Measurements from ENCODE around the gene RASGRF1. TPM values are rescaled to one million over a fixed set of nuclear protein-coding genes. Genes with fewer than 3 reads are reported as not detected.

RASGRF1 gene
- total and polyA plus RNA-seq, 12 donors, result 0.11 to 6.9 (median 0.46) TPM

DNA sequence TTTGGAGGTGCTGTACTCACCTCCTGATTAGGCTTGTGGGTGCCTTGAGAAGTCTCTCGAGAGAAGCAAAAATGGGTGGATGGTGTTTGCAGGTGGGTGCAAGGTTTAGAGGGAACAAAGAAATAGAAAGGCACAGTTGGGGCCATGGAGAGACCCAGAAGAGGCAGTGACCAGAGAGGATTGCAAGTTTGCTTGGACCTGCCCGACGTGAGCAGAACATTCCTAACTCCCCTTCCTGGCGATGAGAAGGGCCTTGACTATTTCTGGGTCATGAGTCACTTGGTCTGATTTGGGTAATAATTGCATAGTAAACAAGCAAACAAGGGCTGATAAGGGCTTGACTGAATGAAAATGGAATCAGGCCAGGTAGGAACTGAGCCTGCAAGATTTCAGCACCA is 138.7 kb downstream of the RASGRF1 start:
- Histone ChIP-seq H3K9me3 (replicated peaks in 1 of 3) (no peaks in the 10 kb centered on the region), H3K27ac (peak overlapping the region in 4 of 5 donors; percentile 15 to 74 (median 62)), H3K36me3 (replicated peaks in 1 of 2) (no peaks in the 10 kb centered on the region), H3K4me1 (replicated peaks in 1 of 2) (peaks cover 11 to 19% of the 10 kb centered on the region in 2 donors), H3K27me3 (no peaks in the 10 kb centered on the region), H3K4me3 (no peak overlapping the region)
- DNase-seq, result peak; percentile 58 to 80 (median 77)
- intact Hi-C loops (cut with DNase I), result no loop called here
- TF ChIP-seq, protein P1, sequence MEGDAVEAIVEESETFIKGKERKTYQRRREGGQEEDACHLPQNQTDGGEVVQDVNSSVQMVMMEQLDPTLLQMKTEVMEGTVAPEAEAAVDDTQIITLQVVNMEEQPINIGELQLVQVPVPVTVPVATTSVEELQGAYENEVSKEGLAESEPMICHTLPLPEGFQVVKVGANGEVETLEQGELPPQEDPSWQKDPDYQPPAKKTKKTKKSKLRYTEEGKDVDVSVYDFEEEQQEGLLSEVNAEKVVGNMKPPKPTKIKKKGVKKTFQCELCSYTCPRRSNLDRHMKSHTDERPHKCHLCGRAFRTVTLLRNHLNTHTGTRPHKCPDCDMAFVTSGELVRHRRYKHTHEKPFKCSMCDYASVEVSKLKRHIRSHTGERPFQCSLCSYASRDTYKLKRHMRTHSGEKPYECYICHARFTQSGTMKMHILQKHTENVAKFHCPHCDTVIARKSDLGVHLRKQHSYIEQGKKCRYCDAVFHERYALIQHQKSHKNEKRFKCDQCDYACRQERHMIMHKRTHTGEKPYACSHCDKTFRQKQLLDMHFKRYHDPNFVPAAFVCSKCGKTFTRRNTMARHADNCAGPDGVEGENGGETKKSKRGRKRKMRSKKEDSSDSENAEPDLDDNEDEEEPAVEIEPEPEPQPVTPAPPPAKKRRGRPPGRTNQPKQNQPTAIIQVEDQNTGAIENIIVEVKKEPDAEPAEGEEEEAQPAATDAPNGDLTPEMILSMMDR (IDR thresholded peaks at IDR 0.05), result no peak
- TF ChIP-seq POLR2A (IDR thresholded peaks at IDR 0.05), result peak in 1 of 2 donors; percentile 29
- 40 to 44% (median 43%) methylated on average over 4 of the region's 4 CpGs for WGBS, 4 donors

DNA sequence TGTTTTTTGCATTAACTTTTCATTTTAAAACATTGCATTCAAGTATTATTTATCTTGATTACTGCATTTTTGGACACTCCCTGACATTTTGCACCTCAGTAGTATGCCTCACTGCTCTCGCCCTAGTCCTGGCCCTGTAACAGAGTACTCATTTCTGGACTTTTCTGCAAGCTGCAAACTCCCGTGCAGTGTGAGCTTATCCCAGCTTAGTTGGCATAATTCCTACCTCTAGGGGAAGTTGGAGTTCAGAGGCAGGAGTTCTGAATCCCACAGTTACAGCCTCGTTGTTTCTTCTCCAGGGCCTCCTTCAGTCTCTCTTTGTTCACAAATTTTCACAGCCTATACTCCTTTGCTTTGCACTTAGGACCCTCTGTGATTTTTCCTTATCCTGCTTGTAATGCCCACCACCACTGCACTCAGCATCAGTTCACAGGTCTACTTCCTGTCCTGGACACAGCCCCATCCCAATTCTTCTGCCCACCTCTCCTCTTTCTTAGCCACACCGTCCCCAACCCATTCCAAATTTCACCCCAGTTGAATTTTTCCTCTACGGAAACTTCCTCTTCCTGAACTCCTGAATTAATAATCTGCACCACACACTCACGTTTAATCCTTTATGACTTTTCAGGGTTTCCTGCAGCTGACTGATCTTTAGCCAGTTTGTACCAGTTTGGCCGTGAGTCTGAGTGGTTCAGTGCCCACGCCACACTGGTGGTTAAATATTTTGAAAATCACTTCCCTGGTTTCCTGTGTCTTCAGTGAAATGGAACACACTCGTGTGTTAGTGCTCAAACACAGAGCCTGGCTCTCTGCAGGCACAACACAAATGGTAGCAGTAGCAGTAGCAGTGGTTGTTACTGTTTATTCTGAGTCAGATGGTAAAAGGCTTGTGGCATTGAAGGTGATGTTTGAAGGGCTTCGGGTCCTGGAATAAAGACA is 139.4 kb downstream of the RASGRF1 start:
- Histone ChIP-seq H3K9me3 (replicated peaks in 1 of 3) (no peaks in the 10 kb centered on the region), H3K27ac (peak overlapping the region in 4 of 5 donors; percentile 15 to 74 (median 62)), H3K36me3 (replicated peaks in 1 of 2) (no peaks in the 10 kb centered on the region), H3K4me3 (no peak overlapping the region), H3K27me3 (no peaks in the 10 kb centered on the region), H3K4me1 (replicated peaks in 1 of 2) (peaks cover 11 to 19% of the 10 kb centered on the region in 2 donors)
- TF ChIP-seq POLR2A (IDR thresholded peaks at IDR 0.05), result no peak
- TF ChIP-seq, protein P1 (IDR thresholded peaks at IDR 0.05), result peak in 5 of 6 experiments; percentile 24 to 42 (median 32)
- DNase-seq, result peak in 1 of 7 donors; percentile 28
- 34 to 52% (median 37%) methylated on average over 10 of the region's 10 CpGs for WGBS, 4 donors
- intact Hi-C loops (cut with DNase I), result no loop called here

DNA sequence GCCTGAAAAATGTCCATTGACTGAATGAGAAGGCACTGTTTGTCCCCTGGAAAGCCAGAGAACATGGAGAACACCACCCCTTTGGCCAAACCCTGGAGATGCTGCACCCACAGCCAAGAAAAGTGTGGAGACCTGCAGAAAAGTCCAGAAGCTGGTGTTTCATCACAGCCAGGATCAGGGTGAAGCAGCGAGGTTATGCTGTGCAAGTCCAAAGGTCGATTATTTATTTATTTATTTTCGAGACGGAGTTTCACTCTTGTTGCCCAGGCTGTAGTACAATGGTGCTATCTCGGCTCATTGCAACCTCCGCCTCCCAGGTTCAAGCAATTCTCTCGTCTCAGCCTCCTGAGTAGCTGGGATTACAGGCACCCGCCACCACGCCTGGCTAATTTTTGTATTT is 140.2 kb downstream of the RASGRF1 start:
- no peak for DNase-seq
- intact Hi-C loops (cut with DNase I), result no loop called here
- 92 to 98% (median 94%) methylated on average over 8 to 9 of the region's 9 CpGs for WGBS, 4 donors

DNA sequence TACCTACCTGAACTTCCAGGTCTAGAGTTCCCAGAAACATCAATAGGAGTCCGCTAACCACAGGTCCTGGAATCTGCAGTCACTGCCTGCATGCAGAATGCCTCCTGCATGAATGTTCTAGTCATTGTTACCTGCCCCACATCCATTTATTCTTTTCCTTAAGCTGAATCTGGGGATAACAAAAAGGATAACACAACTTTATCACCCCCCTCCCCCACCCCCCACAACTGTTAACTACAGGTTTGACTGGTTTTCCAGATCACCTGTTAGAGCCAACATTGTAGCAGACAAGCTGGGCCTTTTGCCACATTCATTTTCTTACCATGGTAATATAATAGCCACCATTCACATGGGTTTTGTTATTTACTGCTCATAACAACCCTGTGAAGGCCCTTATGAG is 141.1 kb downstream of the RASGRF1 start:
- Histone ChIP-seq H3K4me3 (no peak overlapping the region), H3K27me3 (no peaks in the 10 kb centered on the region), H3K4me1 (replicated peaks in 1 of 2) (peaks cover 11 to 21% of the 10 kb centered on the region in 2 donors), H3K9me3 (replicated peaks in 1 of 3) (no peaks in the 10 kb centered on the region), H3K27ac (no peak overlapping the region), H3K36me3 (replicated peaks in 1 of 2) (no peaks in the 10 kb centered on the region)
- no peak for DNase-seq
- WGBS, 4 donors, result 0% methylated on average over 1 of the region's 1 CpG
- intact Hi-C loops (cut with DNase I), result no loop called here
- TF ChIP-seq, protein P1 (IDR thresholded peaks at IDR 0.05), result no peak
- TF ChIP-seq POLR2A (IDR thresholded peaks at IDR 0.05), result no peak

More for the DNA sequence above, 140.2 kb downstream of the RASGRF1 start:
- Histone ChIP-seq H3K9me3 (replicated peaks in 1 of 3) (no peaks in the 10 kb centered on the region), H3K27me3 (no peaks in the 10 kb centered on the region), H3K4me3 (no peak overlapping the region), H3K4me1 (replicated peaks in 1 of 2) (peaks cover 11 to 19% of the 10 kb centered on the region in 2 donors), H3K36me3 (replicated peaks in 1 of 2) (no peaks in the 10 kb centered on the region), H3K27ac (no peak overlapping the region)
- TF ChIP-seq POLR2A (IDR thresholded peaks at IDR 0.05), result no peak
- TF ChIP-seq, protein P1 (IDR thresholded peaks at IDR 0.05), result no peak

Data from adrenal gland (tissue), 12 donors.